HG02884 (cell line): ENCODE measurements around the gene DGKZ.
"Not testable (repeated sequence)": the region's sequence is repeated elsewhere in the genome, so short reads cannot be mapped to it uniquely, and the experiment has no call there.

ENCODE experiments used
- ATAC-seq: cut with Tn5 transposase; IDR thresholded peaks from one replicate; pipeline ENCODE4 v1.9.1; 2021; ENCODE audit warnings: mild to moderate bottlenecking, moderate library complexity; ENCODE audit not compliant: unreplicated experiment

Gene DGKZ, protein sequence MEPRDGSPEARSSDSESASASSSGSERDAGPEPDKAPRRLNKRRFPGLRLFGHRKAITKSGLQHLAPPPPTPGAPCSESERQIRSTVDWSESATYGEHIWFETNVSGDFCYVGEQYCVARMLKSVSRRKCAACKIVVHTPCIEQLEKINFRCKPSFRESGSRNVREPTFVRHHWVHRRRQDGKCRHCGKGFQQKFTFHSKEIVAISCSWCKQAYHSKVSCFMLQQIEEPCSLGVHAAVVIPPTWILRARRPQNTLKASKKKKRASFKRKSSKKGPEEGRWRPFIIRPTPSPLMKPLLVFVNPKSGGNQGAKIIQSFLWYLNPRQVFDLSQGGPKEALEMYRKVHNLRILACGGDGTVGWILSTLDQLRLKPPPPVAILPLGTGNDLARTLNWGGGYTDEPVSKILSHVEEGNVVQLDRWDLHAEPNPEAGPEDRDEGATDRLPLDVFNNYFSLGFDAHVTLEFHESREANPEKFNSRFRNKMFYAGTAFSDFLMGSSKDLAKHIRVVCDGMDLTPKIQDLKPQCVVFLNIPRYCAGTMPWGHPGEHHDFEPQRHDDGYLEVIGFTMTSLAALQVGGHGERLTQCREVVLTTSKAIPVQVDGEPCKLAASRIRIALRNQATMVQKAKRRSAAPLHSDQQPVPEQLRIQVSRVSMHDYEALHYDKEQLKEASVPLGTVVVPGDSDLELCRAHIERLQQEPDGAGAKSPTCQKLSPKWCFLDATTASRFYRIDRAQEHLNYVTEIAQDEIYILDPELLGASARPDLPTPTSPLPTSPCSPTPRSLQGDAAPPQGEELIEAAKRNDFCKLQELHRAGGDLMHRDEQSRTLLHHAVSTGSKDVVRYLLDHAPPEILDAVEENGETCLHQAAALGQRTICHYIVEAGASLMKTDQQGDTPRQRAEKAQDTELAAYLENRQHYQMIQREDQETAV

GRCh38 chr11:46346886-46347636 lies at the start of gene DGKZ:
Gene DGKZ (plus strand): TSS chr11:46347463. CDS start chr11:46347660, 197 bp downstream.
- ATAC-seq = peak; percentile 46

GRCh38 chr11:46298699-46299433 lies 48.4 kb upstream of the DGKZ start:
- ATAC-seq = no peak

DNA sequence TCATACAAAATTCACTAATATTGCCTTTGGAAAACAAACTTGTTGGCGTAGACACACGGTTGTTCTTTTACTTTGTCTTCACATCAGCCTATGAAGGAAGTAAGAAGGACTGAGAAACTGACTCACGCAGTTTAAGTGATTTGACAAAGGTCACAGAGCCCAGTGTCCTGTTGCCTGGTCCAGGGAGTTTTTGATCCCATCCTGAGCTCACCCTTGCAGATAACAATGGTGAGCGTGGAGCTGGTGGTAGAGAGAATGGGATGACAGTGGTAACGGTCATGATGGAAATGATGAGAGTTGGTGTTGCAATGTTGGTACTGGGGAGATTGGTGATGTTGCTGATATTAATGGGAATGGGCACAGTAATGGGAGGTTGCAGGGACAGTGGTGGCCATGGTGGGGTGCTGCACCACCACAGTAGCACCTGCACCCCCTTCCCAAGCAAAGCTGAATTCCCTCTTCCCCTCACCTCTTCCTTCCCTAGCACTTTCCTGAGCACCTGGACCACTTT lies 47.8 kb upstream of the DGKZ start:
- ATAC-seq = no peak

- no peak for ATAC-seq
Measured at GRCh38 chr11:46300270-46300669, 47.0 kb upstream of the DGKZ start.

GRCh38 chr11:46302866-46303265 lies 44.4 kb upstream of the DGKZ start:
- peak; percentile 72 for ATAC-seq

GRCh38 chr11:46304036-46304435 lies 43.2 kb upstream of the DGKZ start:
- ATAC-seq = not testable (repeated sequence)

DNA sequence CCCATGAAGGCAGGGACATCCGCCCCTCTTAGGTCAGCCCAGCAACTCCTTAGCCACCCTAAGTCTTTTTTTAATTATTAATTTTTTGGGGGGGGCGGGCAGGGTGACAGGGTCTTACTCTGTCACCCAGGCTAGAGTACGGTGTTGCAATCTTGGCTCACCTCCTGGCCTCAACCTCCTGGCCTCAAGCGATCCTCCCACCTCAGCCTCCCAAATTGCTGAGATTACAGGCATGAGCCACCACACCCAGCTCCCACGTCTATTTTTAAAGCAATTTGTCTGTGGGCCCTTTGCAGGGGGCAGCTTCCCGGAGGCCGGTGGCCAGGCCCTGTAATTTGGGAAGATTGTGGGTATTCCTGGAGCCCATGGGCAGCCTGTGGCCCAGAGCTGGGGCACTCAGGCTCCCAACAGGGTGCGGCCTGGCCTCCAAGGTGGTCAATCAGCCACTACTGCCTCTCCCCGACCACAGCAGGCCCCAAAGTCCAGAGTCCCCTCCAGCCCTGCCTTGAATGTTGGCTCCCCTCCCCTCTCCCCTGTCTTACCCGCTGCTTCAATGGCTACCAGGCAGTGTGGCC lies 42.6 kb upstream of the DGKZ start:
- no peak for ATAC-seq

DNA sequence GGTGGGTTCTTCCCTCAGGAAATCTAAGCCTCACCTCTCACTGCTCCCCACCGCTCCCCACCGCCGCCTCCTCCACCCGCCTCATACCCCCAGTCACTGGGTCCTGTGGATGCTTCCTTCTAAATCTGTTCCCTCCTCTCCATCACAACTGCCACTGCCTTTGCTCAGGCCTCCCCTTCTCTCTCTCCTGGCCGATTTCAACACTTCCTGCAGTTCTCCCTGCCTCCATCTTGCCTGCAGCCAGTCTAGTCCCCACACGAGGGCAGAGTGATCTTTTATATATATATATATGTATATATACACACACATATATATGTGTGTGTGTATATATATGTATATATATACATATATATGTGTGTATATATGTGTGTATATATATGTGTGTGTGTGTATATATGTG lies 42.0 kb upstream of the DGKZ start:
- no peak for ATAC-seq

DNA sequence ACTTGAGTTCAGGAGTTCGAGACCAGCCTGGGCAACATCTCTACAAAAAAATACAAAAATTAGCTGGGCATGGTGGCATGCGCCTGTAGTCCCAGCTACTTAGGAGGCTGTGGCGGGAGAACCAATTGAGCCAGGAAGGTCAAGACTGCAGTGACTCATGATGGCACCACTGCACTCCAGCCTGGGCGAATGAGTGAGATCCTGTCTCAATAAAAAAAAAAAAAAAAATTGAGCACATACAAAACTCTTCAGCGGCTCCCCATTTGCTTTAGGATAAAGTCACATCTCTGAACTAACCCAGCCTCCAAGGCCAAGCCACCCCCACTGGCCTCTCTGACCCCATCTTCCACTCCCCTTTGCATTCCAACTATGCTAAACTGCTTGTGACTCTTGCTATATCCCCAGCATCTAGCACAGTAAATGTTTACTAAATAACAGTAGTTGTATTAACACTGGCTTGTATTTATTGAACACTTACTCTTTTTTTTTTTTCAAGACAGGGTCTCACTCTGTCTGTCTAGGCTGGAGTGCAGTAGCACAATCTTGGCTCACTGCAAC lies 40.9 kb upstream of the DGKZ start:
- ATAC-seq = no peak

DNA sequence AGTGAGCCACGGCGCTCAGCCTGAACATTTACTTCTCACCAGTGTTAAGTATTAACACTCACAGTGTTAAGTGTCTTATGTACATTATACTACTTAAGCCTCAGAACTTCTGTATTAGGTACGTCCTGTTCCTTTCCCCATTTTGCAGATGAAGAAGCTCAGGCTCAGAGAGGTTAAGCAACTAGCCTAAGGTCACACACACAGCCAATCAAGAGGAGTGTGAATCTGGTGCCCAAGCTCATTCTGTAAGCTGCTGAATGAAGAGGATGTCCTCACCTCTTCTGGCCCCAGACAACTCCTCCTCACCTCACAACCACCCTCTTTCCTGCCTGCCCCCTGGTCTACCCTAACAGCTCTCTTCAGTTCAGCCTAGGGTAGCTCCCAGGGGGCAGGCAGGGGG lies 39.9 kb upstream of the DGKZ start:
- ATAC-seq = no peak

DNA sequence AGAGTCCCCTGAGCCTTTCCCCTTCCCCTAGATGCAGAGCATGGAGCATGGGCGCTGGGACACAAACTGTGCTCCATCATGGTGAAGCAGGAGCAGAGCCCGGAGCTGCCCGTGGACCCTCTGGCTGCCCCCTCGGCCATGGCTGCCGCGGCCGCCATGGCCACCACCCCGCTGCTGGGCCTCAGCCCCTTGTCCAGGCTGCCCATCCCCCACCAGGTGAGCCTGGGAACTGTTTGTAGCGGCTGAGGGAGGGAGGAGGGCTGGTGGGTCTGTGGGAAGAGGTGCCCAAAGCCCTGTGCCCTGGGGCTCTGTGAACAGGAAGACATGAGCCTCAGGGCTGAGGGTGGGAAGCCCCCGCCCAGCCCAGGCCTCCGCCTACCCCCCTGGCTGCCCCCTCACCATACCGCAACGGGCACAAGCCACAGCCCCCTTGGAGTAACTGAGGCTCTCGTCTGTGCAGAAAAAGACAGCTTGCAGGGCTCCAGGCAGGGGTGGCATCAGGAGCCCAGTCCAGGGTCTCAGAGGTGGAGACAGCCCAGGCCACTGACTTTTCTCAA lies 39.4 kb upstream of the DGKZ start:
- ATAC-seq = no peak

- ATAC-seq = peak; percentile 57
Measured at GRCh38 chr11:46308631-46309419, 38.4 kb upstream of the DGKZ start.

GRCh38 chr11:46309814-46310259 lies 37.4 kb upstream of the DGKZ start:
- peak; percentile 74 for ATAC-seq

GRCh38 chr11:46315033-46315738 lies 32.1 kb upstream of the DGKZ start:
- ATAC-seq = no peak

DNA sequence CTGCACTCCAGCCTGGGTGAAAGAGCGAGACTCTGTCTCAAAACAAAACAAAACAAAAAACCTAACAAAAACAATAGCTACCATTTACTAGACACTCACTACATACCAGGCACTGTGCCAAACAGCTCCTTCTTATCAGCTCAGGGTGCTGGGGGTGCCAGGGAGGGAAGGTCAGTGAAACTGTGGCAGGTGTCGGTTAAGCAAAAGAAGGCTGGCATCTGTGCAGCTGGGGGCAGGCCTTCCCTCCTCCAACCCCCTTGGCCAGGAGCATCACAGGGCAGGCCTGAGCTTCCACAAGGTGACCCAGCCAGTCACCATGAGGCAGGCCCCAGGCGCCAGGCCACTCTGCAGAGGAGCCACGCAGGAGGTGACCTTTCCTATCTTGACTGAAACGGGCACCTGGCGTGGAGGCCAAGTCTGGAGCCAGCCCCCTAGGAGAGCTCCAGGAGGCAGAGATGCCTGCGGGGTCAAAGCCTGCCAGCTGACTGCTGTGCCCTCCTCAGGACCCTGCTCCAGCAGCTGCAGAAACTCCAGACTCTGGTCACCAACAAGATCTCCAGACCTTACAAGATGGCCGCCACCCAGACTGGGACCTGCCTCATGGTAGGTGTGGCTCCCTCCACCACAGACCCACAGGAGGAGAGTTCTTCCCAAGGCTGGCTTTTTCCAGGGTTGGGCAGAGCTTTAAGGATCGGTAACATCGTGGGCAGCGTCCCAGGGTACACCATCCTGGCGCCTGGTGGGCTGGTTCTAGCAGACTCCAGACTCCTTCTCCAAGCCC lies 31.3 kb upstream of the DGKZ start:
- ATAC-seq = no peak

GRCh38 chr11:46319074-46319453 lies 28.2 kb upstream of the DGKZ start:
- no peak for ATAC-seq

GRCh38 chr11:46321757-46322156 lies 25.5 kb upstream of the DGKZ start:
- no peak for ATAC-seq
